DLD1 (cell line): ENCODE measurements around the gene WDR20.

Source experiments
- in situ Hi-C: cut with HindIII; loops from 2 replicates; pipeline ENCODE4 v1.10.0; 2017; ENCODE audit warnings: low sequenced_read_pairs

The WDR20 gene

GRCh38 chr14:102215576-102216250 is 76.0 kb downstream of the WDR20 start:
- in situ Hi-C loops = loop anchor here (5.0 kb wide), 1 partner anchor 33 kb away; no protein-coding TSS in a partner anchor

GRCh38 chr14:102217399-102217798 is 77.7 kb downstream of the WDR20 start:
- in situ Hi-C loops = loop anchor here (5.0 kb wide), 1 partner anchor 35 kb away; no protein-coding TSS in a partner anchor

- in situ Hi-C loops = loop anchor here (5.0 kb wide), 1 partner anchor 36 kb away; no protein-coding TSS in a partner anchor
Measured at GRCh38 chr14:102217987-102218421, 78.3 kb downstream of the WDR20 start.

GRCh38 chr14:102218688-102219087 is 79.0 kb downstream of the WDR20 start:
- in situ Hi-C loops = loop anchor here (5.0 kb wide), 1 partner anchor 36 kb away; no protein-coding TSS in a partner anchor

- in situ Hi-C loops = loop anchor here (5.0 kb wide), 1 partner anchor 37 kb away; no protein-coding TSS in a partner anchor
Measured at GRCh38 chr14:102219316-102219715, 79.6 kb downstream of the WDR20 start.

GRCh38 chr14:102220031-102220430 is 80.3 kb downstream of the WDR20 start:
- in situ Hi-C loops = no loop called here

- in situ Hi-C loops = no loop called here
Measured at GRCh38 chr14:102221026-102221425, 81.3 kb downstream of the WDR20 start.

- in situ Hi-C loops = no loop called here
Measured at GRCh38 chr14:102222009-102222575, 82.4 kb downstream of the WDR20 start.

GRCh38 chr14:102222751-102223150 is 83.1 kb downstream of the WDR20 start:
- in situ Hi-C loops = no loop called here

GRCh38 chr14:102223682-102224081 is 84.0 kb downstream of the WDR20 start:
- in situ Hi-C loops = no loop called here

GRCh38 chr14:102225386-102225785 is 85.7 kb downstream of the WDR20 start:
- in situ Hi-C loops = no loop called here

GRCh38 chr14:102225936-102226335 is 86.2 kb downstream of the WDR20 start:
- in situ Hi-C loops = no loop called here

- in situ Hi-C loops = no loop called here
Measured at GRCh38 chr14:102226356-102227125, 86.8 kb downstream of the WDR20 start.

GRCh38 chr14:102227184-102227964 is 87.7 kb downstream of the WDR20 start:
- in situ Hi-C loops = no loop called here

- in situ Hi-C loops = no loop called here
Measured at GRCh38 chr14:102229071-102229738, 89.5 kb downstream of the WDR20 start.

- in situ Hi-C loops = no loop called here
Measured at GRCh38 chr14:102229739-102230092, 90.0 kb downstream of the WDR20 start.

- in situ Hi-C loops = no loop called here
Measured at GRCh38 chr14:102230481-102231210, 90.9 kb downstream of the WDR20 start.

- in situ Hi-C loops = no loop called here
Measured at GRCh38 chr14:102231476-102232347, 92.0 kb downstream of the WDR20 start.

- in situ Hi-C loops = no loop called here
Measured at GRCh38 chr14:102232348-102232625, 92.6 kb downstream of the WDR20 start.
